HepG2 (cell line): Measurements from ENCODE around the gene ARIH2. TPM values are rescaled to one million over a fixed set of nuclear protein-coding genes. Genes with fewer than 3 reads are reported as not detected.

Experiments
- FOXA1 ChIP-seq, 2 experiments: fragments of 450-650 bp in 1 of 2; sonication (generic) in 1 of 2; formaldehyde crosslinking in 1 of 2; IDR thresholded peaks; 2 replicates each; pipeline versions ENCODE4 v1.4.0 to v1.6.1; 2016 to 2020; ENCODE audit warnings: missing genetic modification reagents in 1 of 2
- FOXO1 ChIP-seq: sonication (generic); formaldehyde crosslinking; IDR thresholded peaks from 2 replicates; pipeline ENCODE4 v1.4.0; 2020; ENCODE audit warnings: missing genetic modification reagents
- HMG20B ChIP-seq: conservative IDR thresholded peaks from 2 replicates; pipeline ENCODE4 v1.6.1; 2016; ENCODE audit warnings: missing genetic modification reagents, missing compliant biosample characterization
- HNF4G ChIP-seq, 2 experiments: sonication (generic) in 1 of 2; formaldehyde crosslinking in 1 of 2; IDR thresholded peaks; 2 replicates each; pipeline versions ENCODE4 v1.4.0 to v1.6.1; 2011 to 2020; ENCODE audit warnings: borderline replicate concordance in 2 of 2, low read depth in 2 of 2, mild to moderate bottlenecking in 2 of 2, low read length in 1 of 2, missing genetic modification reagents in 1 of 2, moderate library complexity in 1 of 2
- HOXA3 ChIP-seq: sonication (generic); formaldehyde crosslinking; IDR thresholded peaks from 2 replicates; pipeline ENCODE4 v1.5.0; 2020; ENCODE audit warnings: missing genetic modification reagents
- MBD4 ChIP-seq: IDR thresholded peaks from 2 replicates; pipeline ENCODE4 v1.6.1; 2012; ENCODE audit warnings: low read length, inconsistent platforms, borderline replicate concordance
- SNAPC2 ChIP-seq: sonication (generic); formaldehyde crosslinking; IDR thresholded peaks from 2 replicates; pipeline ENCODE4 v1.8.1; 2022; ENCODE audit warnings: mild to moderate bottlenecking, missing genetic modification reagents
- SP4 ChIP-seq: sonication (generic); formaldehyde crosslinking; IDR thresholded peaks from 2 replicates; pipeline ENCODE4 v1.8.1; 2023; ENCODE audit warnings: mild to moderate bottlenecking, missing genetic modification reagents
- TCF12 ChIP-seq, 2 experiments: fragments of 450-650 bp in 1 of 2; sonication (generic) in 1 of 2; formaldehyde crosslinking in 1 of 2; IDR thresholded peaks; 2 replicates each; pipeline versions ENCODE4 v1.6.1 to v1.8.0; 2017 to 2022; ENCODE audit warnings: antibody characterized with exemption in 1 of 2, mild to moderate bottlenecking in 1 of 2, missing genetic modification reagents in 1 of 2, moderate library complexity in 1 of 2
- ZFP37 ChIP-seq: sonication (generic); formaldehyde crosslinking; IDR thresholded peaks from 2 replicates; pipeline ENCODE4 v1.4.0; 2020; ENCODE audit warnings: missing genetic modification reagents, borderline replicate concordance
- ZNF121 ChIP-seq: sonication (generic); formaldehyde crosslinking; IDR thresholded peaks from 2 replicates; pipeline ENCODE4 v1.5.0; 2020; ENCODE audit warnings: mild to moderate bottlenecking, missing genetic modification reagents
- ZNF20 ChIP-seq: sonication (generic); formaldehyde crosslinking; IDR thresholded peaks from 2 replicates; pipeline ENCODE4 v1.4.0; 2020; ENCODE audit warnings: mild to moderate bottlenecking, moderate library complexity, missing genetic modification reagents
- ZNF230 ChIP-seq: sonication (generic); formaldehyde crosslinking; IDR thresholded peaks from 2 replicates; pipeline ENCODE4 v1.4.0; 2020; ENCODE audit warnings: mild to moderate bottlenecking, missing genetic modification reagents
- ZNF274 ChIP-seq: sonication (generic); formaldehyde crosslinking; IDR thresholded peaks from 2 replicates; pipeline ENCODE4 v1.5.1; 2020; ENCODE audit warnings: mild to moderate bottlenecking, missing genetic modification reagents
- ZNF3 ChIP-seq: IDR thresholded peaks from 2 replicates; pipeline ENCODE4 v1.7.0; 2017; ENCODE audit warnings: inconsistent platforms
- ZNF317 ChIP-seq: sonication (generic); formaldehyde crosslinking; IDR thresholded peaks from 2 replicates; pipeline ENCODE4 v1.5.0; 2020; ENCODE audit warnings: mild to moderate bottlenecking, missing genetic modification reagents
- ZNF354B ChIP-seq: sonication (generic); formaldehyde crosslinking; IDR thresholded peaks from 2 replicates; pipeline ENCODE4 v1.8.0; 2022; ENCODE audit warnings: mild to moderate bottlenecking, missing genetic modification reagents
- ZNF501 ChIP-seq: sonication (generic); formaldehyde crosslinking; IDR thresholded peaks from 2 replicates; pipeline ENCODE4 v1.5.1; 2020; ENCODE audit warnings: mild to moderate bottlenecking, moderate library complexity, missing genetic modification reagents
- ZNF773 ChIP-seq: sonication (generic); formaldehyde crosslinking; IDR thresholded peaks from 2 replicates; pipeline ENCODE4 v1.4.0; 2020; ENCODE audit warnings: missing genetic modification reagents, borderline replicate concordance
- ZSCAN30 ChIP-seq: sonication (generic); formaldehyde crosslinking; IDR thresholded peaks from 2 replicates; pipeline ENCODE4 v1.5.0; 2020; ENCODE audit warnings: mild to moderate bottlenecking, missing genetic modification reagents
- polyA plus RNA-seq, 8 experiments: library from polyadenylated mRNA; depleted of rRNA in 3 of 8; stranded (reverse) in 7 of 8; unstranded in 1 of 8; fragments of >200 nt; fragmentation: Illumina TruSeq in 4 of 8; extraction: Trizol in 4 of 8; gene quantifications; 2 replicates each; pipeline versions ENCODE4 v1.2.1 to v1.2.3, GENCODE V29; 2011 to 2016; ENCODE audit warnings: low read depth in 4 of 8, missing spikeins in 1 of 8, mixed read lengths in 1 of 8; ENCODE audit not compliant: insufficient read depth in 1 of 8
- total RNA-seq, 5 experiments: library from RNA; depleted of rRNA; stranded (reverse); fragments of >200 nt; fragmentation: Illumina TruSeq; extraction: Trizol; gene quantifications; 2 replicates each; pipeline ENCODE4 v1.2.3, GENCODE V29; 2016; ENCODE audit warnings: low read depth in 1 of 5
- TF ChIP-seq, protein P1 (sequence below), 2 experiments: sonication (generic) in 1 of 2; formaldehyde crosslinking in 1 of 2; IDR thresholded peaks; 2 replicates each; pipeline versions ENCODE4 v1.4.0 to v1.6.1; 2016 to 2020; ENCODE audit warnings: borderline replicate concordance in 1 of 2, low read depth in 1 of 2, mild to moderate bottlenecking in 1 of 2, missing genetic modification reagents in 1 of 2
- TF ChIP-seq, protein P2 (sequence below): sonication (generic); formaldehyde crosslinking; IDR thresholded peaks from 2 replicates; pipeline ENCODE4 v1.4.0; 2020; ENCODE audit warnings: mild to moderate bottlenecking, missing genetic modification reagents
- TF ChIP-seq, protein P3 (sequence below): sonication (generic); formaldehyde crosslinking; IDR thresholded peaks from 2 replicates; pipeline ENCODE4 v1.5.0; 2020; ENCODE audit warnings: missing genetic modification reagents, mild to moderate bottlenecking, borderline replicate concordance
- TF ChIP-seq, protein P4 (sequence below): IDR thresholded peaks from 2 replicates; pipeline ENCODE4 v1.6.1; 2018; ENCODE audit warnings: missing genetic modification reagents, mild to moderate bottlenecking, missing compliant biosample characterization

Gene ARIH2
- total and polyA plus RNA-seq, 2 of the 13 experiments (the other 11 are each of a cell fraction or from before 2014, with no cell fraction given): 64.8 to 83.3 TPM

DNA sequence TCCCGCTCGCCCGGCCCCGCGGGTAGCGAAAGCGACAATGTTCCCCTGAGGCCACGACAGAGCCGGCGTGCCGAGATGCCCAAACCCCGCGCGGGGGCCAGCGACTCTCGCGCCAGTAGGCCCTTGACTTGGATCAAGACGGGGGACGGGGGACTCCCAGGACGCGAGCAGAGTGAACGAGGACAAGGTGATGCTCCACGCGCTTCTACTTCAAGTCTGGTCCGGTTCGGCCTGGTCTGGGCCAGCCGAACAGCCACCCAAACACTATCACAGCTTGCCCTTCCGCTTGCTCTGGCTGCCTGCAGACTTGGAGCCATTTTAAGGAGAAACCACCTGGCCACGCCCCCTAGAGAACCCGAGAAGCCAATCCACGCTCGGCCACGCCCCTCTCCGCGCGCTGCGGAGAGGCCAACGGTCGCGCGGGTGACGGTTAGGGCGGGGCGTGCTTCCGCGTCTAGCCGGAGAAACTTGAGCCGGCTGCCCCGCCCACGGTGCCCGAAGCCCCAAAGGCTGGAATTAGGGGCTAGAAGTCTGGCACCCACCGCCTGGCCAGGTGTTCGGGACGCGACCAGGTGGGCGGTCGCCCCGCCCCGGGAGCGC lies 102.7 kb downstream of the ARIH2 start (continued):
- TF ChIP-seq, protein P1, sequence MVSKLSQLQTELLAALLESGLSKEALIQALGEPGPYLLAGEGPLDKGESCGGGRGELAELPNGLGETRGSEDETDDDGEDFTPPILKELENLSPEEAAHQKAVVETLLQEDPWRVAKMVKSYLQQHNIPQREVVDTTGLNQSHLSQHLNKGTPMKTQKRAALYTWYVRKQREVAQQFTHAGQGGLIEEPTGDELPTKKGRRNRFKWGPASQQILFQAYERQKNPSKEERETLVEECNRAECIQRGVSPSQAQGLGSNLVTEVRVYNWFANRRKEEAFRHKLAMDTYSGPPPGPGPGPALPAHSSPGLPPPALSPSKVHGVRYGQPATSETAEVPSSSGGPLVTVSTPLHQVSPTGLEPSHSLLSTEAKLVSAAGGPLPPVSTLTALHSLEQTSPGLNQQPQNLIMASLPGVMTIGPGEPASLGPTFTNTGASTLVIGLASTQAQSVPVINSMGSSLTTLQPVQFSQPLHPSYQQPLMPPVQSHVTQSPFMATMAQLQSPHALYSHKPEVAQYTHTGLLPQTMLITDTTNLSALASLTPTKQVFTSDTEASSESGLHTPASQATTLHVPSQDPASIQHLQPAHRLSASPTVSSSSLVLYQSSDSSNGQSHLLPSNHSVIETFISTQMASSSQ (IDR thresholded peaks at IDR 0.05; ENCODE audit: low read depth): no peak
- TF ChIP-seq, protein P1 (CRISPR knock-in tag; IDR thresholded peaks at IDR 0.05; ENCODE audit: borderline replicate concordance): no peak
- TF ChIP-seq ZNF121 (CRISPR knock-in tag) (no peak), ZSCAN30 (no peak), ZNF317 (no peak), ZNF501 (no peak), HNF4G (IDR thresholded peaks at IDR 0.05; ENCODE audit: borderline replicate concordance, low read depth, low read length) (no peak), HNF4G (CRISPR knock-in tag; IDR thresholded peaks at IDR 0.05; ENCODE audit: borderline replicate concordance, low read depth) (no peak), HMG20B (CRISPR knock-in tag) (no peak), SNAPC2 (no peak), ZNF274 (no peak; the same call in 1 of the 2 replicates), HOXA3 (CRISPR knock-in tag) (no peak), ZNF20 (CRISPR knock-in tag) (no peak), ZNF773 (no peak), ZNF3 (no peak), TCF12 (IDR thresholded peaks at IDR 0.05) (no peak), TCF12 (CRISPR knock-in tag; IDR thresholded peaks at IDR 0.05) (no peak), MBD4 (no peak), SP4 (peak; percentile 81), ZFP37 (CRISPR knock-in tag) (peak; percentile 49; the same call in 1 of the 2 replicates), FOXA1 (IDR thresholded peaks at IDR 0.05) (no peak), FOXA1 (CRISPR knock-in tag; IDR thresholded peaks at IDR 0.05) (no peak), ZNF230 (CRISPR knock-in tag) (peak; percentile 86), ZNF354B (CRISPR knock-in tag) (no peak), FOXO1 (CRISPR knock-in tag) (peak; percentile 33; the same call in 1 of the 2 replicates)
- TF ChIP-seq, protein P2, sequence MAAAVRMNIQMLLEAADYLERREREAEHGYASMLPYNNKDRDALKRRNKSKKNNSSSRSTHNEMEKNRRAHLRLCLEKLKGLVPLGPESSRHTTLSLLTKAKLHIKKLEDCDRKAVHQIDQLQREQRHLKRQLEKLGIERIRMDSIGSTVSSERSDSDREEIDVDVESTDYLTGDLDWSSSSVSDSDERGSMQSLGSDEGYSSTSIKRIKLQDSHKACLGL: no peak
- TF ChIP-seq, protein P3, sequence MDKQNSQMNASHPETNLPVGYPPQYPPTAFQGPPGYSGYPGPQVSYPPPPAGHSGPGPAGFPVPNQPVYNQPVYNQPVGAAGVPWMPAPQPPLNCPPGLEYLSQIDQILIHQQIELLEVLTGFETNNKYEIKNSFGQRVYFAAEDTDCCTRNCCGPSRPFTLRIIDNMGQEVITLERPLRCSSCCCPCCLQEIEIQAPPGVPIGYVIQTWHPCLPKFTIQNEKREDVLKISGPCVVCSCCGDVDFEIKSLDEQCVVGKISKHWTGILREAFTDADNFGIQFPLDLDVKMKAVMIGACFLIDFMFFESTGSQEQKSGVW (CRISPR knock-in tag): no peak
- TF ChIP-seq, protein P4, sequence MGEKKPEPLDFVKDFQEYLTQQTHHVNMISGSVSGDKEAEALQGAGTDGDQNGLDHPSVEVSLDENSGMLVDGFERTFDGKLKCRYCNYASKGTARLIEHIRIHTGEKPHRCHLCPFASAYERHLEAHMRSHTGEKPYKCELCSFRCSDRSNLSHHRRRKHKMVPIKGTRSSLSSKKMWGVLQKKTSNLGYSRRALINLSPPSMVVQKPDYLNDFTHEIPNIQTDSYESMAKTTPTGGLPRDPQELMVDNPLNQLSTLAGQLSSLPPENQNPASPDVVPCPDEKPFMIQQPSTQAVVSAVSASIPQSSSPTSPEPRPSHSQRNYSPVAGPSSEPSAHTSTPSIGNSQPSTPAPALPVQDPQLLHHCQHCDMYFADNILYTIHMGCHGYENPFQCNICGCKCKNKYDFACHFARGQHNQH: peak; percentile 68
